ENCODE measurements around the gene IFNAR1. TPM values are rescaled to one million over a fixed set of nuclear protein-coding genes. Genes with fewer than 3 reads are reported as not detected.

IFNAR1 gene
- total RNA-seq, 1 experiment from 2014 or later: 20.4 TPM

DNA sequence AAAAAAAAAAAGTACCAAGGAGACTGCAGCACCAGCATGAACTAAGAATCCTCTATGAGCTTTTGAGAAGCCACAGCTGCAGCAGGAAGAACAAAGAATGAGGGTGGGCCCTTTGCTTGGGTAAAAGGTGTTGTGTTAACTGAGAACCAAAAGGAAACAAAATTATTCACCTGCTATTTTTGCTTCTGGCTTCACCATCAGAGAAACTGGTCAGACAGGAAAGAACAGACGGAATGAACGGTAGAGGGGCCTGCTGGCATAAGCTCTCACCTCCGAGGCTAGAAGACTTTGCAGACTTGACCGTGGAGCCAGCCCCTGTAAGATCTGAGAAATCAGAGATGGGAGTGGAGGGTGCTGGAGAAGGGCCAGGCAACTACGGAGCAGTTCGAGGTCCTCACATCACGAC, 31.0 kb upstream of the IFNAR1 start:
- Histone ChIP-seq H3K4me1 (no peaks in the 10 kb centered on the region), H3K27me3 (replicated peaks; ENCODE audit: control insufficient read depth, insufficient read depth, low read length) (no peaks in the 10 kb centered on the region), H3K4me3 (ENCODE audit: low read depth, low read length) (no peak overlapping the region), H3K36me3 (ENCODE audit: control insufficient read depth, insufficient read depth, low read length) (no peaks in the 10 kb centered on the region), H3K9me3 (no peaks in the 10 kb centered on the region)
- Mint-ChIP-seq H3K9me3 (ENCODE audit: unreplicated experiment) (no peaks in the 10 kb centered on the region), H3K27ac (ENCODE audit: unreplicated experiment) (no peak overlapping the region), H3K27me3 (ENCODE audit: insufficient read depth, unreplicated experiment) (no peaks in the 10 kb centered on the region), H3K4me3 (ENCODE audit: unreplicated experiment) (no peak overlapping the region), H3K4me1 (ENCODE audit: low read depth, unreplicated experiment) (peaks cover 2% of the 10 kb centered on the region), H3K36me3 (ENCODE audit: insufficient read depth, unreplicated experiment) (no peaks in the 10 kb centered on the region)
- TF ChIP-seq, protein P1, sequence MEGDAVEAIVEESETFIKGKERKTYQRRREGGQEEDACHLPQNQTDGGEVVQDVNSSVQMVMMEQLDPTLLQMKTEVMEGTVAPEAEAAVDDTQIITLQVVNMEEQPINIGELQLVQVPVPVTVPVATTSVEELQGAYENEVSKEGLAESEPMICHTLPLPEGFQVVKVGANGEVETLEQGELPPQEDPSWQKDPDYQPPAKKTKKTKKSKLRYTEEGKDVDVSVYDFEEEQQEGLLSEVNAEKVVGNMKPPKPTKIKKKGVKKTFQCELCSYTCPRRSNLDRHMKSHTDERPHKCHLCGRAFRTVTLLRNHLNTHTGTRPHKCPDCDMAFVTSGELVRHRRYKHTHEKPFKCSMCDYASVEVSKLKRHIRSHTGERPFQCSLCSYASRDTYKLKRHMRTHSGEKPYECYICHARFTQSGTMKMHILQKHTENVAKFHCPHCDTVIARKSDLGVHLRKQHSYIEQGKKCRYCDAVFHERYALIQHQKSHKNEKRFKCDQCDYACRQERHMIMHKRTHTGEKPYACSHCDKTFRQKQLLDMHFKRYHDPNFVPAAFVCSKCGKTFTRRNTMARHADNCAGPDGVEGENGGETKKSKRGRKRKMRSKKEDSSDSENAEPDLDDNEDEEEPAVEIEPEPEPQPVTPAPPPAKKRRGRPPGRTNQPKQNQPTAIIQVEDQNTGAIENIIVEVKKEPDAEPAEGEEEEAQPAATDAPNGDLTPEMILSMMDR (IDR thresholded peaks at IDR 0.05; ENCODE audit: insufficient read depth in 1 of 2, low read depth in 1 of 2, low read length in 1 of 2, severe bottlenecking in 1 of 2, unreplicated experiment in 1 of 2): no peak
- ChIA-PET CTCF (no interaction called here), POLR2A (no interaction called here)
- no TSS peak for BruUV-seq (replicated peaks)
- intact Hi-C loops (cut with micrococcal nuclease; ENCODE audit: unreplicated experiment): no loop called here
- no peak for DNase-seq

DNA sequence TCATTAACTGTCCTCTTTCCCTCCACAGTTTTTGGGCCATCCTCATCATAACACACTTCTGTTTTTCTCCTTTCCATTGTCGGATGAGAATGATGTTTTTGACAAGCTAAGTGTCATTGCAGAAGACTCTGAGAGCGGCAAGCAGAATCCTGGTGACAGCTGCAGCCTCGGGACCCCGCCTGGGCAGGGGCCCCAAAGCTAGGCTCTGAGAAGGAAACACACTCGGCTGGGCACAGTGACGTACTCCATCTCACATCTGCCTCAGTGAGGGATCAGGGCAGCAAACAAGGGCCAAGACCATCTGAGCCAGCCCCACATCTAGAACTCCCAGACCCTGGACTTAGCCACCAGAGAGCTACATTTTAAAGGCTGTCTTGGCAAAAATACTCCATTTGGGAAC, 28.6 kb upstream of the IFNAR1 start:
- H3K27me3 ChIP-seq (replicated peaks; ENCODE audit: control insufficient read depth, insufficient read depth, low read length): no peaks in the 10 kb centered on the region

DNA sequence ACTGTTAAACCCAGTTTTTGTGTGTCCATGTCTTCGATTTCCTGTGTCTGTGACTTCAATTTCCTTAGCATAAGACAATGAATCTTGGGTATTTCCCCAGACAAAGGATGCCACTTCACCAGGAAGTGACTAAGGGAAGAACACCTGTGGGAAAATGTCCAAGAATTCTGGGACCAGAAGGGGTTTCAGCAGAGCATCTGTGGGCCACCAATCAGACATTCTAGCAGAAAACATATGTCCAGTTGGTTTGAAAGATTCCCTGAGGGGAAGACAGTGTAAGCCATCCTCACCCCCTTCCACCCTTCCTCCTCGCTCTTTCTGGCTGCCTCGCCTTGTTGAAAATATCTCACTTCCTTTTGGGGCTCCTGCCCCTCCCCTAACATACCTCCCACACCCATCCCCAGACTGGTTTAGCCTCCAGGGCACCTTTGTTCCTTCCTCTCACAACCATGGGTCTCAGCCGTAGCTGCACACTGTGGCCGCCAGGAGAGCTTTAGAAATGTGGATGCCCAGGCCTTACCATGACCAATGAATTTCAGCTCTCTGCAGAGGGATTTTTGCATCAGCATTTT, 25.5 kb upstream of the IFNAR1 start:
- no peaks in the 10 kb centered on the region for H3K36me3 ChIP-seq (ENCODE audit: control insufficient read depth, insufficient read depth, low read length)
- no peaks in the 10 kb centered on the region for H3K9me3 ChIP-seq
- TF ChIP-seq, protein P1 (IDR thresholded peaks at IDR 0.05; ENCODE audit: insufficient read depth in 1 of 2, low read depth in 1 of 2, low read length in 1 of 2, severe bottlenecking in 1 of 2, unreplicated experiment in 1 of 2): no peak
- no peaks in the 10 kb centered on the region for H3K9me3 Mint-ChIP-seq (ENCODE audit: unreplicated experiment)
- ChIA-PET POLR2A (no interaction called here), CTCF (interaction anchor here (0.6 to 1.5 kb wide), 2 partner anchors 38 to 62 kb away, joined by 4 to 6 read pairs; no protein-coding TSS in a partner anchor)
- no TSS peak for BruUV-seq (replicated peaks)
- H3K36me3 Mint-ChIP-seq (ENCODE audit: insufficient read depth, unreplicated experiment): no peaks in the 10 kb centered on the region
- H3K27ac Mint-ChIP-seq (ENCODE audit: unreplicated experiment): peak overlapping the region; percentile 58
- no peak for DNase-seq
- H3K4me3 Mint-ChIP-seq (ENCODE audit: unreplicated experiment): no peak overlapping the region
- peaks cover 10% of the 10 kb centered on the region for H3K4me1 Mint-ChIP-seq (ENCODE audit: low read depth, unreplicated experiment)
- intact Hi-C loops (cut with micrococcal nuclease; ENCODE audit: unreplicated experiment): no loop called here
- no peaks in the 10 kb centered on the region for H3K27me3 ChIP-seq (replicated peaks; ENCODE audit: control insufficient read depth, insufficient read depth, low read length)
- H3K4me1 ChIP-seq: peaks cover 3% of the 10 kb centered on the region; the same call in 1 of the 2 replicates
- no peak overlapping the region for H3K4me3 ChIP-seq (ENCODE audit: low read depth, low read length)
- no peaks in the 10 kb centered on the region for H3K27me3 Mint-ChIP-seq (ENCODE audit: insufficient read depth, unreplicated experiment)

More for the DNA sequence above, 28.6 kb upstream of the IFNAR1 start:
- TF ChIP-seq, protein P1 (IDR thresholded peaks at IDR 0.05; ENCODE audit: insufficient read depth in 1 of 2, low read depth in 1 of 2, low read length in 1 of 2, severe bottlenecking in 1 of 2, unreplicated experiment in 1 of 2): no peak
- intact Hi-C loops (cut with micrococcal nuclease; ENCODE audit: unreplicated experiment): no loop called here
- Histone ChIP-seq H3K9me3 (no peaks in the 10 kb centered on the region), H3K4me1 (peaks cover 3% of the 10 kb centered on the region; the same call in 1 of the 2 replicates), H3K4me3 (ENCODE audit: low read depth, low read length) (no peak overlapping the region), H3K36me3 (ENCODE audit: control insufficient read depth, insufficient read depth, low read length) (no peaks in the 10 kb centered on the region)
- BruUV-seq (replicated peaks): no TSS peak
- H3K9me3 Mint-ChIP-seq (ENCODE audit: unreplicated experiment): no peaks in the 10 kb centered on the region
- no peak overlapping the region for H3K4me3 Mint-ChIP-seq (ENCODE audit: unreplicated experiment)
- ChIA-PET POLR2A (no interaction called here), CTCF (no interaction called here)
- no peak overlapping the region for H3K27ac Mint-ChIP-seq (ENCODE audit: unreplicated experiment)
- H3K27me3 Mint-ChIP-seq (ENCODE audit: insufficient read depth, unreplicated experiment): no peaks in the 10 kb centered on the region
- DNase-seq: no peak
- peaks cover 10% of the 10 kb centered on the region for H3K4me1 Mint-ChIP-seq (ENCODE audit: low read depth, unreplicated experiment)
- H3K36me3 Mint-ChIP-seq (ENCODE audit: insufficient read depth, unreplicated experiment): no peaks in the 10 kb centered on the region
